Adipocyte (in vitro differentiated cells): Measurements from ENCODE around the gene DHX58.

Experiments used
- DNase-seq: peaks from one replicate; pipeline ENCODE4 v3.0.0-alpha.2; 2015; ENCODE audit warnings: low read depth
- H3K27me3 ChIP-seq: replicated peaks from 2 replicates; pipeline ENCODE4 v1.7.0; 2013; ENCODE audit warnings: mild to moderate bottlenecking, low read length, moderate library complexity; ENCODE audit not compliant: control insufficient read depth, insufficient read depth
- H3K36me3 ChIP-seq: 2 replicates; pipeline ENCODE4 v1.7.0; 2013; ENCODE audit warnings: low read length, mild to moderate bottlenecking, moderate library complexity; ENCODE audit not compliant: control insufficient read depth, insufficient read depth, severe bottlenecking
- H3K4me1 ChIP-seq: 2 replicates; pipeline ENCODE4 v1.7.0; 2013; ENCODE audit warnings: mild to moderate bottlenecking, low read length, moderate library complexity; ENCODE audit not compliant: control insufficient read depth, insufficient read depth
- H3K4me3 ChIP-seq: 2 replicates; pipeline ENCODE4 v1.7.0; 2013; ENCODE audit warnings: mild to moderate bottlenecking, low read length, moderate library complexity
- H3K9ac ChIP-seq: 2 replicates; pipeline ENCODE4 v1.7.0; 2013; ENCODE audit warnings: mild to moderate bottlenecking, low read length, moderate library complexity
- H3K9me3 ChIP-seq: 2 replicates; pipeline ENCODE4 v1.7.0; 2013; ENCODE audit warnings: mild to moderate bottlenecking, low read length, moderate library complexity; ENCODE audit not compliant: control insufficient read depth

Gene DHX58

GRCh38 chr17:42090964-42091790 lies 21.3 kb downstream of the DHX58 start:
- Histone ChIP-seq H3K4me3 (no peak overlapping the region), H3K9me3 (no peaks in the 10 kb centered on the region), H3K36me3 (no peaks in the 10 kb centered on the region), H3K9ac (no peak overlapping the region), H3K4me1 (no peaks in the 10 kb centered on the region), H3K27me3 (peaks cover 63% of the 10 kb centered on the region)
- no peak for DNase-seq

- H3K36me3 ChIP-seq: no peaks in the 10 kb centered on the region
- no peaks in the 10 kb centered on the region for H3K9me3 ChIP-seq
- H3K4me1 ChIP-seq: no peaks in the 10 kb centered on the region
Measured at GRCh38 chr17:42088736-42089135, 23.8 kb downstream of the DHX58 start.

GRCh38 chr17:42087736-42088705 lies 24.5 kb downstream of the DHX58 start:
- no peaks in the 10 kb centered on the region for H3K4me1 ChIP-seq
- no peak for DNase-seq
- no peak overlapping the region for H3K9ac ChIP-seq
- no peaks in the 10 kb centered on the region for H3K9me3 ChIP-seq
- no peak overlapping the region for H3K4me3 ChIP-seq
- H3K27me3 ChIP-seq: peaks cover 37% of the 10 kb centered on the region
- H3K36me3 ChIP-seq: no peaks in the 10 kb centered on the region

More at GRCh38 chr17:42088736-42089135, 23.8 kb downstream of the DHX58 start:
- Histone ChIP-seq H3K4me3 (no peak overlapping the region), H3K9ac (no peak overlapping the region), H3K27me3 (peaks cover 39% of the 10 kb centered on the region)
- no peak for DNase-seq

GRCh38 chr17:42087042-42087701 lies 25.3 kb downstream of the DHX58 start:
- H3K27me3 ChIP-seq: peaks cover 37% of the 10 kb centered on the region
- no peaks in the 10 kb centered on the region for H3K9me3 ChIP-seq
- no peaks in the 10 kb centered on the region for H3K36me3 ChIP-seq
- H3K9ac ChIP-seq: no peak overlapping the region
- H3K4me1 ChIP-seq: no peaks in the 10 kb centered on the region
- no peak overlapping the region for H3K4me3 ChIP-seq
- no peak for DNase-seq

GRCh38 chr17:42081516-42082129 lies 30.9 kb downstream of the DHX58 start:
- Histone ChIP-seq H3K9me3 (no peaks in the 10 kb centered on the region), H3K9ac (no peak overlapping the region), H3K27me3 (peaks cover 35% of the 10 kb centered on the region), H3K36me3 (no peaks in the 10 kb centered on the region), H3K4me3 (no peak overlapping the region), H3K4me1 (no peaks in the 10 kb centered on the region)
- no peak for DNase-seq

- H3K9me3 ChIP-seq: no peaks in the 10 kb centered on the region
- no peak for DNase-seq
- H3K27me3 ChIP-seq: peaks cover 38% of the 10 kb centered on the region
- no peak overlapping the region for H3K9ac ChIP-seq
- no peak overlapping the region for H3K4me3 ChIP-seq
- H3K36me3 ChIP-seq: no peaks in the 10 kb centered on the region
- no peaks in the 10 kb centered on the region for H3K4me1 ChIP-seq
Measured at GRCh38 chr17:42079541-42079940, 33.0 kb downstream of the DHX58 start.

GRCh38 chr17:42078396-42079043 lies 34.0 kb downstream of the DHX58 start:
- Histone ChIP-seq H3K9me3 (no peaks in the 10 kb centered on the region), H3K9ac (no peak overlapping the region), H3K4me1 (no peaks in the 10 kb centered on the region), H3K4me3 (no peak overlapping the region), H3K27me3 (peaks cover 45% of the 10 kb centered on the region), H3K36me3 (no peaks in the 10 kb centered on the region)
- DNase-seq: no peak

- Histone ChIP-seq H3K9me3 (no peaks in the 10 kb centered on the region), H3K4me1 (no peaks in the 10 kb centered on the region), H3K4me3 (no peak overlapping the region), H3K9ac (no peak overlapping the region), H3K27me3 (peaks cover 52% of the 10 kb centered on the region), H3K36me3 (no peaks in the 10 kb centered on the region)
- DNase-seq: no peak
Measured at GRCh38 chr17:42077755-42078154, 34.8 kb downstream of the DHX58 start.

GRCh38 chr17:42076797-42077559 lies 35.5 kb downstream of the DHX58 start:
- no peak overlapping the region for H3K4me3 ChIP-seq
- no peaks in the 10 kb centered on the region for H3K36me3 ChIP-seq
- no peaks in the 10 kb centered on the region for H3K9me3 ChIP-seq
- peaks cover 56% of the 10 kb centered on the region for H3K27me3 ChIP-seq
- DNase-seq: no peak
- no peak overlapping the region for H3K9ac ChIP-seq
- no peaks in the 10 kb centered on the region for H3K4me1 ChIP-seq

GRCh38 chr17:42075789-42076188 lies 36.7 kb downstream of the DHX58 start:
- Histone ChIP-seq H3K4me3 (no peak overlapping the region), H3K9me3 (no peaks in the 10 kb centered on the region), H3K4me1 (no peaks in the 10 kb centered on the region), H3K27me3 (peaks cover 63% of the 10 kb centered on the region), H3K9ac (no peak overlapping the region), H3K36me3 (no peaks in the 10 kb centered on the region)
- DNase-seq: no peak
